DOHH2 (cell line): ENCODE results near the gene NAE1.

ENCODE experiments used
- H3F3A ChIP-seq: fragments of 200-600 bp; sonication (generic), shearing (Covaris generic); 2 replicates; pipeline ENCODE4 v1.6.0; 2016; ENCODE audit warnings: antibody characterized with exemption, mild to moderate bottlenecking; ENCODE audit not compliant: control insufficient read depth, insufficient read depth
- H3K27ac ChIP-seq: fragments of 200-600 bp; sonication (generic); 2 replicates; pipeline ENCODE4 v1.5.1; 2014; ENCODE audit warnings: low read depth, mild to moderate bottlenecking, low read length, moderate library complexity
- H3K27me3 ChIP-seq: fragments of 200-600 bp; sonication (generic); 2 replicates; pipeline ENCODE4 v1.6.1; 2014; ENCODE audit warnings: mild to moderate bottlenecking, low read length, mixed read lengths; ENCODE audit not compliant: control insufficient read depth
- H3K36me3 ChIP-seq: fragments of 200-600 bp; sonication (generic); 2 replicates; pipeline ENCODE4 v1.6.1; 2014; ENCODE audit warnings: mild to moderate bottlenecking, low read length, moderate library complexity, mixed read lengths; ENCODE audit not compliant: control insufficient read depth
- H3K4me1 ChIP-seq: fragments of 200-600 bp; sonication (generic); 2 replicates; pipeline ENCODE4 v1.6.1; 2014; ENCODE audit warnings: mild to moderate bottlenecking, low read length, mixed read lengths; ENCODE audit not compliant: control insufficient read depth
- H3K4me2 ChIP-seq: fragments of 200-600 bp; sonication (generic); 2 replicates; pipeline ENCODE4 v1.6.0; 2014; ENCODE audit warnings: mild to moderate bottlenecking, low read length, moderate library complexity
- H3K4me3 ChIP-seq: fragments of 200-600 bp; sonication (generic); 2 replicates; pipeline ENCODE4 v1.5.1; 2014; ENCODE audit warnings: mild to moderate bottlenecking, low read length, mixed read lengths
- H3K79me2 ChIP-seq: fragments of 200-600 bp; sonication (generic); 2 replicates; pipeline ENCODE4 v1.6.1; 2014; ENCODE audit warnings: mild to moderate bottlenecking, low read length, mixed read lengths; ENCODE audit not compliant: control insufficient read depth
- H3K9me2 ChIP-seq: fragments of 200-600 bp; sonication (generic); replicated peaks from 2 replicates; pipeline ENCODE4 v1.6.1; 2014; ENCODE audit warnings: mild to moderate bottlenecking, low read length, mixed read lengths; ENCODE audit not compliant: control insufficient read depth
- H3K9me3 ChIP-seq: fragments of 200-600 bp; sonication (generic); 2 replicates; pipeline ENCODE4 v1.6.1; 2014; ENCODE audit warnings: antibody characterized with exemption, low read length, mixed read lengths; ENCODE audit not compliant: control insufficient read depth, insufficient read depth
- H4K20me1 ChIP-seq: fragments of 200-600 bp; sonication (generic); 2 replicates; pipeline ENCODE4 v1.6.0; 2014; ENCODE audit warnings: low read depth, mild to moderate bottlenecking, antibody characterized with exemption, low read length, moderate library complexity; ENCODE audit not compliant: control insufficient read depth, insufficient read depth
- EZH2phosphoT487 ChIP-seq: fragments of 200-600 bp; sonication (generic); IDR thresholded peaks from 2 replicates; pipeline ENCODE4 v1.6.1; 2017; ENCODE audit warnings: borderline replicate concordance, mild to moderate bottlenecking, antibody characterized with exemption, low read length, moderate library complexity, mixed read lengths
- TF ChIP-seq, protein P1 (sequence below): fragments of 200-600 bp; sonication (generic); IDR thresholded peaks from one replicate; pipeline ENCODE4 v1.5.1; 2014; ENCODE audit warnings: antibody characterized with exemption, mild to moderate bottlenecking, low read depth, low read length; ENCODE audit not compliant: poor library complexity, severe bottlenecking

NAE1 gene

DNA sequence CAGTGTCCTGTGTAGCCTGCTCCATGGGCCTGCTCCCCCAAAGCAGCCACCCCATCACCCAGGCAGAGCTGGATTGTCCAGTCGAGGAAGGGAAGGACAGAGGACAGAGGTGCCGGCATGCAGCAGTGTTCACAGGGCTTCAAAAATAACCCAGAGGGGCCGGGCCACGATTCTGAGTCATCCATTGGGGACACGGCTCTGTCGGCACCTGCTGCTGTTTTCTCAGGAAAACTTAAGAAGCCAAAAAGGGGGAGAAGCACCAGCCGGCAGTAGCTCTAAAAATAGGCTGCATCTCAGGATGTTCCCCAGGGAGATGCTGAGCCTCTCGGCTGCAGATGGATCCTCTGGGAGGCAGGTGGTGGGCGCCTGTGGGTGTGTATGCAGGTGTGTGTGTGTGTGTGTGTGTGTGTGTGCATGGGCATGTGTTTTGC, 15.0 kb upstream of the NAE1 start:
- no peaks in the 10 kb centered on the region for H3F3A ChIP-seq
- no peaks in the 10 kb centered on the region for H3K36me3 ChIP-seq
- H3K4me2 ChIP-seq: no peak overlapping the region
- H3K27me3 ChIP-seq: peaks cover 37% of the 10 kb centered on the region
- H3K27ac ChIP-seq: no peak overlapping the region
- TF ChIP-seq, protein P1, sequence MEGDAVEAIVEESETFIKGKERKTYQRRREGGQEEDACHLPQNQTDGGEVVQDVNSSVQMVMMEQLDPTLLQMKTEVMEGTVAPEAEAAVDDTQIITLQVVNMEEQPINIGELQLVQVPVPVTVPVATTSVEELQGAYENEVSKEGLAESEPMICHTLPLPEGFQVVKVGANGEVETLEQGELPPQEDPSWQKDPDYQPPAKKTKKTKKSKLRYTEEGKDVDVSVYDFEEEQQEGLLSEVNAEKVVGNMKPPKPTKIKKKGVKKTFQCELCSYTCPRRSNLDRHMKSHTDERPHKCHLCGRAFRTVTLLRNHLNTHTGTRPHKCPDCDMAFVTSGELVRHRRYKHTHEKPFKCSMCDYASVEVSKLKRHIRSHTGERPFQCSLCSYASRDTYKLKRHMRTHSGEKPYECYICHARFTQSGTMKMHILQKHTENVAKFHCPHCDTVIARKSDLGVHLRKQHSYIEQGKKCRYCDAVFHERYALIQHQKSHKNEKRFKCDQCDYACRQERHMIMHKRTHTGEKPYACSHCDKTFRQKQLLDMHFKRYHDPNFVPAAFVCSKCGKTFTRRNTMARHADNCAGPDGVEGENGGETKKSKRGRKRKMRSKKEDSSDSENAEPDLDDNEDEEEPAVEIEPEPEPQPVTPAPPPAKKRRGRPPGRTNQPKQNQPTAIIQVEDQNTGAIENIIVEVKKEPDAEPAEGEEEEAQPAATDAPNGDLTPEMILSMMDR: no peak
- no peaks in the 10 kb centered on the region for H3K9me2 ChIP-seq
- no peak overlapping the region for H3K4me3 ChIP-seq
- H3K79me2 ChIP-seq: no peaks in the 10 kb centered on the region
- H3K4me1 ChIP-seq: peaks cover 13% of the 10 kb centered on the region
- H3K9me3 ChIP-seq: no peaks in the 10 kb centered on the region
- 0 out of 2 replicates have a peak, but pooled peaks cover 4% of the 10 kb centered on the region for H4K20me1 ChIP-seq

DNA sequence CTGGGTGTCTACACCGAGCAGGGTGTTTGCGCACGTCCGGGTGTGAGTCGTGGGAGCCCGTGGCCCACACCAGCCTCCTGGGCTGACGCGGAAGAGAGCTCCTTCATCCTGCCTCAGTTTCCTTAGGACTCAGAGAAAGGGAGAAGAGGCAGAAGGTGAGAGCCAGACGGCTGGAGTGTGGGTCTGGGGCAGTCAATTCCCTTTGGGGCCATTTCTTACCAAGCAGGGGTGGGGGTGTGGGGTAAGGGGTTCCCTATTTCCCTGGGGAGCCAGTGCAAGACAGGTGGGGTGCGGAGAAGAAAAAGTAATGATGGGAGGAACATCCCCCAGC, 14.3 kb upstream of the NAE1 start:
- H3K9me2 ChIP-seq: no peaks in the 10 kb centered on the region
- H3K36me3 ChIP-seq: no peaks in the 10 kb centered on the region
- no peak overlapping the region for H3K4me2 ChIP-seq
- H3F3A ChIP-seq: no peaks in the 10 kb centered on the region
- no peak overlapping the region for H3K27ac ChIP-seq
- TF ChIP-seq, protein P1: no peak
- no peak for TF ChIP-seq EZH2phosphoT487
- H3K27me3 ChIP-seq: peaks cover 37% of the 10 kb centered on the region
- no peak overlapping the region for H3K4me3 ChIP-seq
- no peaks in the 10 kb centered on the region for H3K79me2 ChIP-seq
- H3K9me3 ChIP-seq: no peaks in the 10 kb centered on the region
- H3K4me1 ChIP-seq: peaks cover 14% of the 10 kb centered on the region
- H4K20me1 ChIP-seq: 0 out of 2 replicates have a peak, but pooled peaks cover 4% of the 10 kb centered on the region

- Histone ChIP-seq H3K36me3 (no peaks in the 10 kb centered on the region), H4K20me1 (0 out of 2 replicates have a peak, but pooled peaks cover 4% of the 10 kb centered on the region), H3K4me3 (no peak within 1 kb of the TSS), H3K27ac (no peak within 1 kb of the TSS), H3K79me2 (no peaks in the 10 kb centered on the region), H3K9me3 (no peaks in the 10 kb centered on the region), H3K4me2 (no peak within 1 kb of the TSS), H3F3A (no peaks in the 10 kb centered on the region), H3K27me3 (peaks cover 37% of the 10 kb centered on the region), H3K9me2 (no peaks in the 10 kb centered on the region), H3K4me1 (peaks cover 14% of the 10 kb centered on the region)
- no peak for TF ChIP-seq EZH2phosphoT487
- TF ChIP-seq, protein P1: no peak
Observed at GRCh38 chr16:66844342-66845079, 13.7 kb upstream of the NAE1 start, which contains the start of gene CA7. Gene CA7, plus strand, starts transcription at chr16:66844414. Its CDS starts 74 bp downstream, at chr16:66844488.
